Ascending aorta (tissue), 2 donors: ENCODE data around the gene IL1RL2. TPM values are rescaled to one million over a fixed set of nuclear protein-coding genes. Genes with fewer than 3 reads are reported as not detected.

Source experiments
- DNase-seq, 2 donors: peaks; one replicate each; pipeline ENCODE4 v3.0.0-alpha.2; 2019; ENCODE audit warnings: low spot score in 2 of 2
- H3K27ac ChIP-seq, 2 donors: fragments of 200-600 bp; sonication (generic); one replicate each; pipeline ENCODE4 v1.5.1; 2016 to 2017; ENCODE audit warnings: mild to moderate bottlenecking in 1 of 2
- H3K27me3 ChIP-seq: fragments of 200-600 bp; sonication (generic); one replicate; pipeline ENCODE4 v1.5.1; 2017
- H3K36me3 ChIP-seq, 2 donors: fragments of 200-600 bp; sonication (generic); one replicate each; pipeline ENCODE4 v1.5.1; 2016
- H3K4me1 ChIP-seq, 2 donors: fragments of 200-600 bp; sonication (generic); one replicate each; pipeline ENCODE4 v1.5.1; 2016 to 2017; ENCODE audit warnings: mild to moderate bottlenecking in 1 of 2
- H3K4me3 ChIP-seq, 2 donors: fragments of 200-600 bp; sonication (generic); one replicate each; pipeline ENCODE4 v1.5.1; 2016 to 2017; ENCODE audit warnings: mild to moderate bottlenecking in 1 of 2
- H3K9me3 ChIP-seq, 2 donors: fragments of 200-600 bp; sonication (generic); one replicate each; pipeline ENCODE4 v1.5.1; 2016
- intact Hi-C: fragments of 100-400 bp; cut with DNase I; formaldehyde crosslinking; loops from one replicate; pipeline ENCODE4 v1.15.1; 2023
- total RNA-seq: library from RNA; depleted of rRNA; stranded (reverse); fragments of >200 nt; gene quantifications from one replicate; pipeline ENCODE4 v1.1.0, GENCODE V29; 2016
- TF ChIP-seq, protein P1 (sequence below), 3 experiments: fragments of 200-600 bp in 2 of 3; fragments of 450-650 bp in 1 of 3; sonication (generic) in 2 of 3; IDR thresholded peaks; one replicate each; pipeline ENCODE4 v1.5.1; 2016 to 2019; ENCODE audit warnings: antibody characterized with exemption in 3 of 3, mild to moderate bottlenecking in 1 of 3, moderate library complexity in 1 of 3

Gene IL1RL2
- total RNA-seq, 1 donor from 2014 or later: not detected

DNA sequence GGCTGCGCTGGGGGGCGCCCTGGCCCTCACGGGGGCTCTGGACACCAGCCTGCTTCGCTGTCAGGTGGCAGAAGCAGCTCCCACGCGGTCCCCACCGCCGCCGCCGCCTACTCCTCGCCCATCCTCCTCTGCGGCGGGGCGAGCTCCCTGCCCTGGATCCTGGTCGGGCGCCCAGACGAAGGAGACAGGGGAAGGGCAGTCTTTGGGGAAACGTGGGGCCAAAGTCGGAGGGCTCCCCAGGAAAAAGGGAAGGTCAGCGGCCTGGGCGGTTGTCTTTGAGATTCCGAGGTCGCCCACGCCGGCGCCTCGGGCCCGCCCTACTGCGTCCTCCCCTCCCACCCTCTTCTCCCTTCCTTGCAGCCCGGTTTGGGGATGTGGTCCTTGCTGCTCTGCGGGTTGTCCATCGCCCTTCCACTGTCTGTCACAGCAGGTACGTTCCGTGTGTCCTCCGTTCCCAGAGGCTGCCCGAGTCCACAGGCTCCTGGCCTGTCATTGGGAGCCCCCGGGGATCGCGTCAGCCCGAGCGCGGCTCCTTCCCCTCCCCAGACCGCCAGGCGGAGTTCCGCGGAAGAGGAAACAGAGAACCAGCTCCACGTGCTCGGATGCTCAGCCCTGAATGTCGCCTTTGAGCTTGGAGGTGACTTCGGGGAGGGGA, 800 bp downstream of the IL1RL2 start:
- no peaks in the 10 kb centered on the region for H3K9me3 ChIP-seq
- TF ChIP-seq, protein P1, sequence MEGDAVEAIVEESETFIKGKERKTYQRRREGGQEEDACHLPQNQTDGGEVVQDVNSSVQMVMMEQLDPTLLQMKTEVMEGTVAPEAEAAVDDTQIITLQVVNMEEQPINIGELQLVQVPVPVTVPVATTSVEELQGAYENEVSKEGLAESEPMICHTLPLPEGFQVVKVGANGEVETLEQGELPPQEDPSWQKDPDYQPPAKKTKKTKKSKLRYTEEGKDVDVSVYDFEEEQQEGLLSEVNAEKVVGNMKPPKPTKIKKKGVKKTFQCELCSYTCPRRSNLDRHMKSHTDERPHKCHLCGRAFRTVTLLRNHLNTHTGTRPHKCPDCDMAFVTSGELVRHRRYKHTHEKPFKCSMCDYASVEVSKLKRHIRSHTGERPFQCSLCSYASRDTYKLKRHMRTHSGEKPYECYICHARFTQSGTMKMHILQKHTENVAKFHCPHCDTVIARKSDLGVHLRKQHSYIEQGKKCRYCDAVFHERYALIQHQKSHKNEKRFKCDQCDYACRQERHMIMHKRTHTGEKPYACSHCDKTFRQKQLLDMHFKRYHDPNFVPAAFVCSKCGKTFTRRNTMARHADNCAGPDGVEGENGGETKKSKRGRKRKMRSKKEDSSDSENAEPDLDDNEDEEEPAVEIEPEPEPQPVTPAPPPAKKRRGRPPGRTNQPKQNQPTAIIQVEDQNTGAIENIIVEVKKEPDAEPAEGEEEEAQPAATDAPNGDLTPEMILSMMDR (IDR thresholded peaks at IDR 0.05): peak; percentile 24 to 41 (median 33)
- intact Hi-C loops: loop anchor here (2.0 to 10.0 kb wide), 3 partner anchors 53 to 167 kb away; partner anchors contain the start of gene IL18R1

DNA sequence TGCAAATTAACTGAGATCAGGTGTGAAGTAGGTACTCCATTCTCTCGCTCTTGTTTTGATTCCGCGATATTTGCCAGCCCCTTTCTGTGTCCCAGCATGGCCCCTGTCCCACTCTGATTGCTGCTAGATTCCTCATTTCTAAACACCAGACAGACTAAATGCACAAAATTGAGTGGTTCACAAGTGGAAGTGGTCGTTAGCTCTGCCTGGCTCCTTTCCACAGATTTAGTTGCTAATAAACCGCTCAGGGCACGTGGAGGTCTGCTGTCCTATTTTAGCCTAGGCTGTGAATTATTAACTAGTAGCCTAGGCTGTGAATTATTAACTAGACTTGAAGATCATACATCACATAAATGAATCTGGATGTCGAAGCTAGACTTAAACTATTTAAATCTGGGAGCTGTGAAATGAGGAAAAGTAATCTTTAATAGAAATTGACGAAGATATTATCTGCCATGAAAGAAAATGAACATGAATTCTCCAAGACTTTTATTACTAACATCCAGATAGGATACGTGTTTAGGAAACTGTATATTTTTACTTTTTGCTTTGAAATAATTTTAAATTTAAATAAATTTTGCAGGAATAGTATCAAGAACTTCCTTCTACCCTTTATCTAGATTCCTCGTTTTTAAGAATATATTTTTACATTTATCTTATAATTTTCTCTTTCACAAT, 3.7 kb downstream of the IL1RL2 start:
- peaks cover 0 to 4% of the 10 kb centered on the region in 2 donors for H3K4me1 ChIP-seq
- H3K27ac ChIP-seq: no peak overlapping the region
- H3K36me3 ChIP-seq: no peaks in the 10 kb centered on the region
- intact Hi-C loops: no loop called here
- H3K9me3 ChIP-seq: no peaks in the 10 kb centered on the region
- no peak for DNase-seq
- H3K27me3 ChIP-seq: no peaks in the 10 kb centered on the region
- TF ChIP-seq, protein P1 (IDR thresholded peaks at IDR 0.05): no peak
- H3K4me3 ChIP-seq: no peak overlapping the region

More for the DNA sequence above, 800 bp downstream of the IL1RL2 start:
- peak overlapping the region; percentile 62 to 74 for H3K4me3 ChIP-seq
- H3K4me1 ChIP-seq: peaks cover 0 to 4% of the 10 kb centered on the region in 2 donors
- H3K27ac ChIP-seq: no peak overlapping the region
- H3K27me3 ChIP-seq: no peaks in the 10 kb centered on the region
- H3K36me3 ChIP-seq: no peaks in the 10 kb centered on the region
- peak in 1 of 2 donors; percentile 67 for DNase-seq

DNA sequence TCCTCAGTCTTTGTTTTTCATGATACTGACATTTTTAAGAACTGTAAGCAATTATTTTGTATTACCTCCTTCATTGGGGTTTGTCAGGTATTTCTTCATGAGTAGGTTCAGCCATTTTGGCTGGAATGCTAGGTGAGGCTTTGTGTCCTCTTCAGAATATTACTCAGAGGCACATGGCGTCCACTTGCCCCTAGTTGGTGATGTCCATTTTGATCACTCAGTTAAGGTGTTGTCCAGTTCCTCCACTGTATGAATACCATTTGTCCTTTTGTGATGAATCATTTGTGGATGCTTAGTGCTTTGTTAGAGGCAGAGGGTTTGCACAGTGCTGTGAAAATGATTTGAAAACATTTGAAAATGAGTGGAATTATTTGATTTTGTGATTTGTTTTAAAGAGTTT, 4.7 kb downstream of the IL1RL2 start:
- TF ChIP-seq, protein P1 (IDR thresholded peaks at IDR 0.05): no peak
- H3K27ac ChIP-seq: no peak overlapping the region
- intact Hi-C loops: no loop called here

DNA sequence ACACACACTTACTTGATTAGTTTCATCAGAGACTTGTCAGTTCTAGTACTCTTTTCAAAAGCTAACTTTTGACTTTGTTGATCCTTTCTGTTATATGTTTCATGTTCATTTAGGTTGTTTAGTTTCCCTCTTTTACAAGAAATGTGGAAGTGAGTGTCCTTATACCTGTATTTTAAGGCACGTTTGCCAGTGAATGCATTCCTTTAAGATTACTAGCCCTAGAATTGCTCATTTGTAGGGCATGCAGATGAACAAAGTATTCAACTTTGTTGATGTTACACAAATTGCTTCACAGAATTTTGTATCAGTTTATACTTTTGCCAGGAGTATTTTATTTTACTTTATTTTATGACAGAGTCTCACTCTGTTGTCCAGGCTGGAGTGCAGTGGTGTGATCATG, 6.3 kb downstream of the IL1RL2 start:
- no peak for DNase-seq
- Histone ChIP-seq H3K4me3 (no peak overlapping the region), H3K9me3 (no peaks in the 10 kb centered on the region), H3K27me3 (no peaks in the 10 kb centered on the region), H3K36me3 (no peaks in the 10 kb centered on the region), H3K4me1 (no peaks in the 10 kb centered on the region), H3K27ac (no peak overlapping the region)
- TF ChIP-seq, protein P1 (IDR thresholded peaks at IDR 0.05): no peak
- intact Hi-C loops: no loop called here

More for the DNA sequence above, 4.7 kb downstream of the IL1RL2 start:
- Histone ChIP-seq H3K4me3 (no peak overlapping the region), H3K4me1 (peaks cover 0 to 4% of the 10 kb centered on the region in 2 donors), H3K36me3 (no peaks in the 10 kb centered on the region), H3K27me3 (no peaks in the 10 kb centered on the region), H3K9me3 (no peaks in the 10 kb centered on the region)
- DNase-seq: no peak

DNA sequence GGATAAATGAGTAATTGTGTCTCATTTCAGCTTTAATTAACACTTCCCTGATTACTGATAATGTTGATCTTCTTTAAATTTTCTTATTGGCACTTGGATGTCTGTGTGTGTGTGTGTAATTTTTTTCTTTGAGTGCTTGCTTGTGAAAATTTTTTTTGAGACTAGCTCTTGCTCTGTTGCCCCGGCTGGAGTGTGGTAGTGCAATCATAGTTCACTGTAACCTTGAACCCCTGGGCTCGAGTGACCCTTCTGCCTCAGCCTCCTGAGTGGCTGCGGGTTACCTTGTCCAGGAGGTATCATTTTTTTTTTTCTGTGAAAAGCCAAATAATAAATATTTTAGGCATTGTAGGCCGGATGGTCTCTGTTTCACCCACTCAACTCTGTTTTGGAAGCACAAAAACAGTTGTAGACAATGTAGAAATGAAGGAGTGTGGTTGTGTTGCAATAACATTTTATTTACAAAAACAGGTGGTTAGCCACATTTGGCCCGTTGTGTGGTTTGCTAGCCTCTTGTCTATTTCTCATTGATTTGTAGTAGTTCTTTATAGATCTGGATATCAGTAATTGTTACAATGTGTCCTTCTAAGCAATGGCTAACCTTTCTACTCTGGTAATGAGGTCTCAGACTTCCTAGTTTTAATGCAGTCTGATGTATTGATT, 7.9 kb downstream of the IL1RL2 start:
- DNase-seq: no peak
- TF ChIP-seq, protein P1 (IDR thresholded peaks at IDR 0.05): no peak
- Histone ChIP-seq H3K27ac (no peak overlapping the region), H3K36me3 (no peaks in the 10 kb centered on the region), H3K4me1 (no peaks in the 10 kb centered on the region), H3K4me3 (no peak overlapping the region), H3K9me3 (no peaks in the 10 kb centered on the region), H3K27me3 (no peaks in the 10 kb centered on the region)
- intact Hi-C loops: no loop called here
